GM23248 (cell line): ENCODE results near the gene HBZ. TPM values are rescaled to one million over a fixed set of nuclear protein-coding genes. Genes with fewer than 3 reads are reported as not detected.

Source experiments
- DNase-seq: peaks from one replicate; pipeline ENCODE4 v3.0.0-alpha.2; 2015
- H2AFZ ChIP-seq: fragments of 200-600 bp; sonication (generic); 2 replicates; pipeline ENCODE4 v1.6.1; 2016; ENCODE audit warnings: antibody characterized with exemption
- H3F3A ChIP-seq: fragments of 200-600 bp; sonication (generic); 2 replicates; pipeline ENCODE4 v1.6.1; 2016; ENCODE audit warnings: mild to moderate bottlenecking, antibody characterized with exemption, mixed run types; ENCODE audit not compliant: insufficient read depth
- H3K27ac ChIP-seq: fragments of 200-600 bp; sonication (generic); 2 replicates; pipeline ENCODE4 v1.5.1; 2016; ENCODE audit warnings: mild to moderate bottlenecking
- H3K27me3 ChIP-seq: fragments of 200-600 bp; sonication (generic); replicated peaks from 2 replicates; pipeline ENCODE4 v1.6.1; 2016; ENCODE audit warnings: mild to moderate bottlenecking; ENCODE audit not compliant: insufficient read depth
- H3K36me3 ChIP-seq: fragments of 200-600 bp; sonication (generic); 2 replicates; pipeline ENCODE4 v1.6.1; 2016; ENCODE audit warnings: low read depth, mild to moderate bottlenecking
- H3K4me1 ChIP-seq: fragments of 200-600 bp; sonication (generic); 2 replicates; pipeline ENCODE4 v1.6.1; 2016; ENCODE audit warnings: mild to moderate bottlenecking; ENCODE audit not compliant: insufficient read depth
- H3K4me2 ChIP-seq: fragments of 200-600 bp; sonication (generic); one replicate; pipeline ENCODE4 v1.6.1; 2016; ENCODE audit warnings: mild to moderate bottlenecking; ENCODE audit not compliant: unreplicated experiment
- H3K4me3 ChIP-seq: fragments of 200-600 bp; sonication (generic); 2 replicates; pipeline ENCODE4 v1.5.1; 2016; ENCODE audit warnings: mild to moderate bottlenecking
- H3K79me2 ChIP-seq: fragments of 200-600 bp; sonication (generic); 2 replicates; pipeline ENCODE4 v1.6.1; 2016; ENCODE audit warnings: mild to moderate bottlenecking; ENCODE audit not compliant: insufficient read depth
- H3K9ac ChIP-seq: fragments of 200-600 bp; sonication (generic); 2 replicates; pipeline ENCODE4 v1.6.1; 2016; ENCODE audit warnings: mild to moderate bottlenecking
- H3K9me2 ChIP-seq: fragments of 200-600 bp; sonication (generic); 2 replicates; pipeline ENCODE4 v1.6.1; 2016; ENCODE audit warnings: mixed run types, mild to moderate bottlenecking, moderate library complexity; ENCODE audit not compliant: insufficient read depth
- H3K9me3 ChIP-seq: fragments of 200-600 bp; sonication (generic); one replicate; pipeline ENCODE4 v1.6.1; 2017; ENCODE audit warnings: low read depth
- H4K20me1 ChIP-seq: fragments of 200-600 bp; sonication (generic); 2 replicates; pipeline ENCODE4 v1.6.0; 2016; ENCODE audit not compliant: insufficient read depth
- EZH2 ChIP-seq: fragments of 200-600 bp; sonication (generic); IDR thresholded peaks from 2 replicates; pipeline ENCODE4 v1.6.1; 2018; ENCODE audit warnings: antibody characterized with exemption, mild to moderate bottlenecking; ENCODE audit not compliant: insufficient read depth, poor library complexity, severe bottlenecking
- EZH2phosphoT487 ChIP-seq: fragments of 200-600 bp; sonication (generic); IDR thresholded peaks from 2 replicates; pipeline ENCODE4 v1.6.1; 2018; ENCODE audit warnings: antibody characterized with exemption, moderate library complexity, mild to moderate bottlenecking, low read depth; ENCODE audit not compliant: insufficient read depth
- WGBS, 2 experiments: methylation state at CpG; one replicate each; pipeline ENCODE4 v1.1.6; 2015 to 2017; ENCODE audit warnings: low lambda C conversion rate in 2 of 2, low coverage in 1 of 2; ENCODE audit errors: missing lambda C conversion rate in 2 of 2; 5-methylcytosine and 5-hydroxymethylcytosine counted together
- in situ Hi-C: fragments of 300-500 bp; cut with MboI; formaldehyde crosslinking; loops from 2 replicates; pipeline ENCODE4 v1.15.0; 2020
- polyA plus RNA-seq: library from polyadenylated mRNA; unstranded; fragments of >200 nt; fragmentation: Nextera tagmentation; extraction: Ambion mirVana; gene quantifications from 2 replicates; pipeline ENCODE4 v1.2.1, GENCODE V29; 2016
- total RNA-seq: library from RNA; depleted of rRNA; stranded (reverse); fragments of >200 nt; shearing (Covaris generic); gene quantifications from 2 replicates; pipeline ENCODE4 v1.2.3, GENCODE V29; 2014

HBZ gene
- total and polyA plus RNA-seq, 2 experiments from 2014 or later: not detected

DNA sequence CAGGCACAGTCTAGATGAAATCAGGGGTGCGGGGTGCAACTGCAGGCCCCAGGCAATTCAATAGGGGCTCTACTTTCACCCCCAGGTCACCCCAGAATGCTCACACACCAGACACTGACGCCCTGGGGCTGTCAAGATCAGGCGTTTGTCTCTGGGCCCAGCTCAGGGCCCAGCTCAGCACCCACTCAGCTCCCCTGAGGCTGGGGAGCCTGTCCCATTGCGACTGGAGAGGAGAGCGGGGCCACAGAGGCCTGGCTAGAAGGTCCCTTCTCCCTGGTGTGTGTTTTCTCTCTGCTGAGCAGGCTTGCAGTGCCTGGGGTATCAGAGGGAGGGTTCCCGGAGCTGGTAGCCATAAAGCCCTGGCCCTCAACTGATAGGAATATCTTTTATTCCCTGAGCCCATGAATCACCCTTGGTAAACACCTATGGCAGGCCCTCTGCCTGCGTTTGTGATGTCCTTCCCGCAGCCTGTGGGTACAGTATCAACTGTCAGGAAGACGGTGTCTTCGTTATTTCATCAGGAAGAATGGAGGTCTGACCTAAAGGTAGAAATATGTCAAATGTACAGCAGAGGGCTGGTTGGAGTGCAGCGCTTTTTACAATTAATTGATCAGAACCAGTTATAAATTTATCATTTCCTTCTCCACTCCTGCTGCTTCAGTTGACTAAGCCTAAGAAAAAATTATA, 25.7 kb downstream of the HBZ start:
- Histone ChIP-seq H3K4me2 (no peak overlapping the region), H3F3A (no peaks in the 10 kb centered on the region), H3K9me2 (no peaks in the 10 kb centered on the region), H3K4me1 (no peaks in the 10 kb centered on the region), H3K27ac (no peak overlapping the region), H3K79me2 (no peaks in the 10 kb centered on the region), H2AFZ (no peak overlapping the region), H3K36me3 (no peaks in the 10 kb centered on the region), H3K9me3 (no peaks in the 10 kb centered on the region), H3K4me3 (no peak overlapping the region), H3K9ac (no peak overlapping the region), H3K27me3 (peaks cover 44% of the 10 kb centered on the region), H4K20me1 (no peaks in the 10 kb centered on the region)
- DNase-seq: no peak
- TF ChIP-seq EZH2 (no peak), EZH2phosphoT487 (no peak)
- in situ Hi-C loops: no loop called here
- 82 to 84% methylated on average over 11 of the region's 11 CpGs for WGBS, 2 experiments

DNA sequence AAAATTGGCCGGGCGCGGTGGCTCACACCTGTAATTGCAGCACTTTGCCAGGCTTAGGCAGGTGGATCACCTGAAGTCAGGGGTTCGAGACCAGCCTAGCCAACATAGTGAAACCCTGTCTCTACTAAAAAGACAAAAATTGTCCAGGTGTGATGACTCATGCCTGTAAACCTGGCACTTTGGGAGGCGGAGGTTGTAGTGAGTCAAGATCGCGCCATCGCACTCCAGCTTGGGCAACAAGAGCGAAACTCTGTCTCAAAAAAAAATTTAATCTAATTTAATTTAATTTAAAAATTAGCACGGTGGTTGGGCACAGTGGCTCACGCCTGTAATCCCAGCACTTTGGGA, 26.2 kb downstream of the HBZ start:
- 85 to 86% methylated on average over 11 of the region's 11 CpGs for WGBS, 2 experiments
- in situ Hi-C loops: no loop called here

GRCh38 chr16:179211-180092, 27.0 kb downstream of the HBZ start:
- no peaks in the 10 kb centered on the region for H3K9me3 ChIP-seq
- H2AFZ ChIP-seq: no peak overlapping the region
- no peak overlapping the region for H3K4me3 ChIP-seq
- DNase-seq: no peak
- H3K79me2 ChIP-seq: no peaks in the 10 kb centered on the region
- no peaks in the 10 kb centered on the region for H3K4me1 ChIP-seq
- no peak overlapping the region for H3K4me2 ChIP-seq
- TF ChIP-seq EZH2 (no peak), EZH2phosphoT487 (no peak)
- H3K9me2 ChIP-seq: no peaks in the 10 kb centered on the region
- in situ Hi-C loops: loop anchor here (5.0 kb wide), 1 partner anchor 72 kb away; no protein-coding TSS in a partner anchor
- H4K20me1 ChIP-seq: no peaks in the 10 kb centered on the region
- no peaks in the 10 kb centered on the region for H3K36me3 ChIP-seq
- WGBS, 2 experiments: 75 to 79% methylated on average over 17 of the region's 17 CpGs
- H3K9ac ChIP-seq: no peak overlapping the region
- no peak overlapping the region for H3K27ac ChIP-seq
- H3F3A ChIP-seq: peaks cover 3% of the 10 kb centered on the region; the same call in 1 of the 2 replicates
- H3K27me3 ChIP-seq: peaks cover 43% of the 10 kb centered on the region

More for the DNA sequence above, 26.2 kb downstream of the HBZ start:
- Histone ChIP-seq H4K20me1 (no peaks in the 10 kb centered on the region), H3K4me2 (no peak overlapping the region), H3K9me2 (no peaks in the 10 kb centered on the region), H2AFZ (no peak overlapping the region), H3K9ac (no peak overlapping the region), H3K36me3 (no peaks in the 10 kb centered on the region), H3K4me3 (no peak overlapping the region), H3K79me2 (no peaks in the 10 kb centered on the region), H3F3A (no peaks in the 10 kb centered on the region), H3K27me3 (peaks cover 44% of the 10 kb centered on the region), H3K9me3 (no peaks in the 10 kb centered on the region), H3K27ac (no peak overlapping the region), H3K4me1 (no peaks in the 10 kb centered on the region)
- TF ChIP-seq EZH2: no peak
- no peak for TF ChIP-seq EZH2phosphoT487
- DNase-seq: no peak

GRCh38 chr16:180101-180675, 27.7 kb downstream of the HBZ start, which contains the start of gene HBQ1:
HBQ1 (plus strand) TSS chr16:180459; CDS start chr16:180487, 28 bp downstream.
- in situ Hi-C loops: loop anchor here (5.0 kb wide), 1 partner anchor 73 kb away; no protein-coding TSS in a partner anchor
- Histone ChIP-seq H3K36me3 (no peaks in the 10 kb centered on the region), H3K27me3 (peaks cover 35% of the 10 kb centered on the region), H3K9me3 (no peaks in the 10 kb centered on the region), H3K4me2 (peak within 1 kb of the TSS; percentile 67), H3K9me2 (no peaks in the 10 kb centered on the region), H3F3A (peaks cover 10% of the 10 kb centered on the region), H3K4me1 (no peaks in the 10 kb centered on the region), H3K79me2 (no peaks in the 10 kb centered on the region), H3K4me3 (peak within 1 kb of the TSS; percentile 56), H4K20me1 (no peaks in the 10 kb centered on the region), H3K9ac (no peak within 1 kb of the TSS), H2AFZ (no peak within 1 kb of the TSS), H3K27ac (no peak within 1 kb of the TSS)
- DNase-seq: peak; percentile 57
- WGBS, 2 experiments: 16 to 22% methylated on average over 42 to 44 of the region's 59 CpGs
- TF ChIP-seq EZH2phosphoT487: no peak
- TF ChIP-seq EZH2: no peak
